ENCODE data around the gene COL11A2. TPM values are rescaled to one million over a fixed set of nuclear protein-coding genes. Genes with fewer than 3 reads are reported as not detected.

The COL11A2 gene
- total RNA-seq, 1 donor from 2014 or later: 3.8 TPM

- Mint-ChIP-seq H3K4me1 (ENCODE audit: low read depth, unreplicated experiment) (no peaks in the 10 kb centered on the region), H3K4me3 (ENCODE audit: unreplicated experiment) (no peak overlapping the region), H3K27me3 (ENCODE audit: unreplicated experiment) (peaks cover 6% of the 10 kb centered on the region), H3K27ac (ENCODE audit: unreplicated experiment) (no peak overlapping the region), H3K9me3 (ENCODE audit: unreplicated experiment) (no peaks in the 10 kb centered on the region), H3K36me3 (ENCODE audit: unreplicated experiment) (no peaks in the 10 kb centered on the region)
- no peak for TF ChIP-seq CTCF (IDR thresholded peaks at IDR 0.05; ENCODE audit: partially characterized antibody, unreplicated experiment)
- DNase-seq: no peak
Measured at GRCh38 chr6:33169291-33170175, 22.7 kb downstream of the COL11A2 start.

GRCh38 chr6:33168639-33169038 is 23.6 kb downstream of the COL11A2 start:
- H3K36me3 Mint-ChIP-seq (ENCODE audit: unreplicated experiment): no peaks in the 10 kb centered on the region
- H3K9me3 Mint-ChIP-seq (ENCODE audit: unreplicated experiment): no peaks in the 10 kb centered on the region
- no peak overlapping the region for H3K27ac Mint-ChIP-seq (ENCODE audit: unreplicated experiment)
- H3K27me3 Mint-ChIP-seq (ENCODE audit: unreplicated experiment): peaks cover 10% of the 10 kb centered on the region
- no peak for DNase-seq
- no peak overlapping the region for H3K4me3 Mint-ChIP-seq (ENCODE audit: unreplicated experiment)
- no peaks in the 10 kb centered on the region for H3K4me1 Mint-ChIP-seq (ENCODE audit: low read depth, unreplicated experiment)
- TF ChIP-seq CTCF (IDR thresholded peaks at IDR 0.05; ENCODE audit: partially characterized antibody, unreplicated experiment): no peak

- Mint-ChIP-seq H3K4me1 (ENCODE audit: low read depth, unreplicated experiment) (no peaks in the 10 kb centered on the region), H3K27ac (ENCODE audit: unreplicated experiment) (no peak overlapping the region), H3K9me3 (ENCODE audit: unreplicated experiment) (no peaks in the 10 kb centered on the region), H3K27me3 (ENCODE audit: unreplicated experiment) (peaks cover 10% of the 10 kb centered on the region), H3K4me3 (ENCODE audit: unreplicated experiment) (no peak overlapping the region), H3K36me3 (ENCODE audit: unreplicated experiment) (no peaks in the 10 kb centered on the region)
- no peak for DNase-seq
- no peak for TF ChIP-seq CTCF (IDR thresholded peaks at IDR 0.05; ENCODE audit: partially characterized antibody, unreplicated experiment)
Measured at GRCh38 chr6:33168284-33168601, 24.0 kb downstream of the COL11A2 start.

GRCh38 chr6:33167374-33168283 is 24.6 kb downstream of the COL11A2 start:
- H3K4me3 Mint-ChIP-seq (ENCODE audit: unreplicated experiment): no peak overlapping the region
- no peaks in the 10 kb centered on the region for H3K9me3 Mint-ChIP-seq (ENCODE audit: unreplicated experiment)
- no peaks in the 10 kb centered on the region for H3K36me3 Mint-ChIP-seq (ENCODE audit: unreplicated experiment)
- peaks cover 10% of the 10 kb centered on the region for H3K27me3 Mint-ChIP-seq (ENCODE audit: unreplicated experiment)
- TF ChIP-seq CTCF (IDR thresholded peaks at IDR 0.05; ENCODE audit: partially characterized antibody, unreplicated experiment): no peak
- H3K27ac Mint-ChIP-seq (ENCODE audit: unreplicated experiment): no peak overlapping the region
- no peaks in the 10 kb centered on the region for H3K4me1 Mint-ChIP-seq (ENCODE audit: low read depth, unreplicated experiment)
- DNase-seq: no peak

Data from glutamatergic neuron (in vitro differentiated cells).